ENCODE data around the gene CXCL14. TPM values are rescaled to one million over a fixed set of nuclear protein-coding genes. Genes with fewer than 3 reads are reported as not detected.
A peak's percentile ranks its signal among the peaks of the same experiment; 100 is the strongest.

CXCL14 gene
- polyA plus RNA-seq, 2 donors = 88.9 to 199 TPM

- Histone ChIP-seq H3K4me3 (ENCODE audit: low read depth in 1 of 2, low read length in 2 of 2) (no peak overlapping the region), H3K27ac (ENCODE audit: low read depth in 2 of 2, low read length in 1 of 2) (peak overlapping the region in 1 of 2 donors; percentile 29), H3K4me1 (ENCODE audit: control insufficient read depth in 2 of 2, insufficient read depth in 2 of 2, low read length in 1 of 2) (peaks cover 5 to 17% of the 10 kb centered on the region in 2 donors), H3K27me3 (ENCODE audit: control insufficient read depth in 1 of 2, insufficient read depth in 2 of 2, low read length in 2 of 2) (no peaks in the 10 kb centered on the region), H3K36me3 (ENCODE audit: control insufficient read depth in 2 of 2, insufficient read depth in 2 of 2, low read length in 1 of 2) (no peaks in the 10 kb centered on the region), H3K9me3 (ENCODE audit: control insufficient read depth in 2 of 2, insufficient read depth in 1 of 2, low read depth in 1 of 2, low read length in 1 of 2) (no peaks in the 10 kb centered on the region)
- 66 to 74% methylated on average over 9 of the region's 9 CpGs for WGBS, 2 donors
Observed at GRCh38 chr5:135571902-135572301, 6.9 kb downstream of the CXCL14 start.

DNA sequence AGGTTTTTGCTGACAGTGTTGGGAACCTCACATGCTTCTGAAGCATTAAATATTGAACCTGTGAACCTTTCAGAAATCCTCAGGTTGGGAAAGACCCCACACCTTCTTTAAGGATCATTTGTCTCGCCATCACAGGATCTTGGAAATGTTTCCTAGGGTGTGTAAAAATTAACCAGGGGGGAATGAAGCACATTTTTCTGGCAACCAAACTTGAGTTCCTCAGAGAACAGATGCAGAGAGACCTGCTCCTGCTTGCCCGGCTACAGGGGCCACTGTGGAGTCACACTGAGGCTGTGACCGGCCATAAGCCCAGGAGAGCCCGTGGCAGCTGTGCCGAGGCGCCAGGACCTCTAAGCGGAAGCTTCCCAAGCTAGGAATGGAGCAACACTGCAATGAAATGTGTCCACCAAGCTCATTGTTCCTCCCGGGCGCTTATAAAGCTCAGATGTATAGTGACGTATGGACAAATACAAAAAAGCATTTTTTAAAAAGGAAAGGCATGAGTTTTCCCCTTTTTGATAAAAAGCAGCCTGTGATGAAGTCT, 7.7 kb downstream of the CXCL14 start:
- Histone ChIP-seq H3K36me3 (ENCODE audit: control insufficient read depth in 2 of 2, insufficient read depth in 2 of 2, low read length in 1 of 2) (no peaks in the 10 kb centered on the region), H3K4me1 (ENCODE audit: control insufficient read depth in 2 of 2, insufficient read depth in 2 of 2, low read length in 1 of 2) (peaks cover 8 to 18% of the 10 kb centered on the region in 2 donors), H3K4me3 (ENCODE audit: low read depth in 1 of 2, low read length in 2 of 2) (no peak overlapping the region), H3K27ac (ENCODE audit: low read depth in 2 of 2, low read length in 1 of 2) (no peak overlapping the region), H3K27me3 (ENCODE audit: control insufficient read depth in 1 of 2, insufficient read depth in 2 of 2, low read length in 2 of 2) (no peaks in the 10 kb centered on the region), H3K9me3 (ENCODE audit: control insufficient read depth in 2 of 2, insufficient read depth in 1 of 2, low read depth in 1 of 2, low read length in 1 of 2) (no peaks in the 10 kb centered on the region)
- 51 to 61% methylated on average over 10 of the region's 10 CpGs for WGBS, 2 donors

DNA sequence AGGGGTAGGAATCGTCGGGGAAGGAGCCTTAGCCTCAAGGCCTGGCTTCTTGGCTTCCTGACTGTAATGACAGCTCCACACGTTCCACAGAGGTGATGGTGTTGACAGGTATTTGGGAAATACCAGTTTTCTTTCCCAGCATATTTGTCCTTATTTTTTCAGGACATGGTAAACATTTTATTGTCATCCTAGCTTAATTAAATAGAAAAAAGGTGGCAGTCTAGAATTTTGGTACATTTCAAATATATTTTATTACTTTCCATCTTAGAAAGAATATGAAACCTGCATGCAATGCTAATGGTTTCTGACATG, 8.4 kb downstream of the CXCL14 start:
- H3K9me3 ChIP-seq (ENCODE audit: control insufficient read depth in 2 of 2, insufficient read depth in 1 of 2, low read depth in 1 of 2, low read length in 1 of 2) = no peaks in the 10 kb centered on the region
- no peaks in the 10 kb centered on the region for H3K36me3 ChIP-seq (ENCODE audit: control insufficient read depth in 2 of 2, insufficient read depth in 2 of 2, low read length in 1 of 2)
- no peaks in the 10 kb centered on the region for H3K27me3 ChIP-seq (ENCODE audit: control insufficient read depth in 1 of 2, insufficient read depth in 2 of 2, low read length in 2 of 2)
- WGBS, 2 donors = 22 to 33% methylated on average over 3 of the region's 3 CpGs
- H3K4me1 ChIP-seq (ENCODE audit: control insufficient read depth in 2 of 2, insufficient read depth in 2 of 2, low read length in 1 of 2) = peaks cover 8 to 18% of the 10 kb centered on the region in 2 donors
- H3K4me3 ChIP-seq (ENCODE audit: low read depth in 1 of 2, low read length in 2 of 2) = no peak overlapping the region
- no peak overlapping the region for H3K27ac ChIP-seq (ENCODE audit: low read depth in 2 of 2, low read length in 1 of 2)

DNA sequence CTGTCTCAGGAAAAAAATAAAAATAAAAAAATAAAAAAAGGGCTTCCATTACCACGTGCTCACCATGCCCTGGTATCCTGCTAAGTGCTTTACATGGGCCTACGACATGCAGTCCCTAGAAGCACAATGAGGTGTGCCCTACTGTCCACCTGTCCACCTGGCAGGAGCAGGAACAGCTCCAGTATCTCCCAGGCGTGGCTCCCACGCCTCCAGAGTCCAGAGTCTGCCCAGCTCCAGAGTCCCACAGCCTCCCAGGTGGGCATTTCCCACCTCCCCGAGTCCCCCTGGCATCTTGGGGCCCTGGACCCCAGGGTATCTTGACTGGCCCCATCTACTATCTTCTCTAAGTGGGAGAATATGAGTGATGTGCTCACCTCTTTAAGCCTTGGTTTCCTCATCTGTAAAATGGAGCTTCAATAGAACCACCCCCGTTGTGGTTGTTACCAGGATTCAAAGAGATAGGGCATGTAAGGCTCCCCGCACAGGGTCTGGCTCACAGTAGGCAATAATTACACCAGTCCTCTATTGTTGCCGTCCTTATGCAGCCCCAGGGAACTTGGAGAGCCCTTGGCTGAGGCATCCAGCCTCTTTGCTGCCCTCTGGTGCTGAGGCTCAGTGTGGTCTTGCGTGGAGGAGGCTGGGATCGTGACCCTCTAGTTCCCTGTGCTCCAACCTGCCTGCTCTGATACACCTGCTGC, 8.9 kb downstream of the CXCL14 start:
- peaks cover 8 to 18% of the 10 kb centered on the region in 2 donors for H3K4me1 ChIP-seq (ENCODE audit: control insufficient read depth in 2 of 2, insufficient read depth in 2 of 2, low read length in 1 of 2)

GRCh38 chr5:135568923-135569360, 9.8 kb downstream of the CXCL14 start:
- WGBS, 2 donors = 42 to 63% methylated on average over 5 of the region's 5 CpGs
- H3K27ac ChIP-seq (ENCODE audit: low read depth in 2 of 2, low read length in 1 of 2) = peak overlapping the region; percentile 60 to 89
- H3K9me3 ChIP-seq (ENCODE audit: control insufficient read depth in 2 of 2, insufficient read depth in 1 of 2, low read depth in 1 of 2, low read length in 1 of 2) = no peaks in the 10 kb centered on the region
- peaks cover 8 to 18% of the 10 kb centered on the region in 2 donors for H3K4me1 ChIP-seq (ENCODE audit: control insufficient read depth in 2 of 2, insufficient read depth in 2 of 2, low read length in 1 of 2)
- H3K36me3 ChIP-seq (ENCODE audit: control insufficient read depth in 2 of 2, insufficient read depth in 2 of 2, low read length in 1 of 2) = no peaks in the 10 kb centered on the region
- H3K27me3 ChIP-seq (ENCODE audit: control insufficient read depth in 1 of 2, insufficient read depth in 2 of 2, low read length in 2 of 2) = no peaks in the 10 kb centered on the region
- no peak overlapping the region for H3K4me3 ChIP-seq (ENCODE audit: low read depth in 1 of 2, low read length in 2 of 2)

More for the DNA sequence above, 8.9 kb downstream of the CXCL14 start:
- Histone ChIP-seq H3K27ac (ENCODE audit: low read depth in 2 of 2, low read length in 1 of 2) (peak overlapping the region; percentile 60 to 83), H3K27me3 (ENCODE audit: control insufficient read depth in 1 of 2, insufficient read depth in 2 of 2, low read length in 2 of 2) (no peaks in the 10 kb centered on the region), H3K4me3 (ENCODE audit: low read depth in 1 of 2, low read length in 2 of 2) (no peak overlapping the region), H3K36me3 (ENCODE audit: control insufficient read depth in 2 of 2, insufficient read depth in 2 of 2, low read length in 1 of 2) (no peaks in the 10 kb centered on the region), H3K9me3 (ENCODE audit: control insufficient read depth in 2 of 2, insufficient read depth in 1 of 2, low read depth in 1 of 2, low read length in 1 of 2) (no peaks in the 10 kb centered on the region)
- 38 to 44% methylated on average over 10 of the region's 10 CpGs for WGBS, 2 donors

DNA sequence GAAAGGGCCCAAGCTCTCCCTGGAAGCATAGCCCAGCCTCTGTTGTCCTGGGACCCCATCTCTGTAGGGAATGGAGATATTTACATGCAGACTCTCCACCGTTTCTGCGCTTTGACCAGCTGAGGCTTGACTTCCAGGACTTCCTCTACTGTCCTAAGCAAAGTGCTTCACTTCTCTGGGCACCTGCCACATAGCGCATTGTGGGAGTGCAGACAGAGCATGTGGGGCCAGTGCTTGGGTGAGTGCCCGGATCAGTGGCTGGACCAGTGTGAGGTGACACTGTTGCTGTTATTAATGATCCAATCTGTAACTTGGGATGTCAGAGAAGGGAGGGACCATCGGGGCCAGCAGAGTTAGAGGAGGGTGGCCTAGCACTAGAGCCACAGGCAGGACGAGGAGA, 10.5 kb downstream of the CXCL14 start:
- Histone ChIP-seq H3K27ac (ENCODE audit: low read depth in 2 of 2, low read length in 1 of 2) (peak overlapping the region; percentile 11 to 89), H3K4me1 (ENCODE audit: control insufficient read depth in 2 of 2, insufficient read depth in 2 of 2, low read length in 1 of 2) (peaks cover 8 to 18% of the 10 kb centered on the region in 2 donors), H3K9me3 (ENCODE audit: control insufficient read depth in 2 of 2, insufficient read depth in 1 of 2, low read depth in 1 of 2, low read length in 1 of 2) (no peaks in the 10 kb centered on the region), H3K27me3 (ENCODE audit: control insufficient read depth in 1 of 2, insufficient read depth in 2 of 2, low read length in 2 of 2) (no peaks in the 10 kb centered on the region), H3K4me3 (ENCODE audit: low read depth in 1 of 2, low read length in 2 of 2) (no peak overlapping the region), H3K36me3 (ENCODE audit: control insufficient read depth in 2 of 2, insufficient read depth in 2 of 2, low read length in 1 of 2) (no peaks in the 10 kb centered on the region)
- WGBS, 2 donors = 65 to 67% methylated on average over 6 of the region's 6 CpGs

GRCh38 chr5:135567661-135568060, 11.1 kb downstream of the CXCL14 start:
- Histone ChIP-seq H3K4me3 (ENCODE audit: low read depth in 1 of 2, low read length in 2 of 2) (no peak overlapping the region), H3K27ac (ENCODE audit: low read depth in 2 of 2, low read length in 1 of 2) (peak overlapping the region in 1 of 2 donors; percentile 6), H3K9me3 (ENCODE audit: control insufficient read depth in 2 of 2, insufficient read depth in 1 of 2, low read depth in 1 of 2, low read length in 1 of 2) (no peaks in the 10 kb centered on the region), H3K36me3 (ENCODE audit: control insufficient read depth in 2 of 2, insufficient read depth in 2 of 2, low read length in 1 of 2) (no peaks in the 10 kb centered on the region), H3K27me3 (ENCODE audit: control insufficient read depth in 1 of 2, insufficient read depth in 2 of 2, low read length in 2 of 2) (no peaks in the 10 kb centered on the region), H3K4me1 (ENCODE audit: control insufficient read depth in 2 of 2, insufficient read depth in 2 of 2, low read length in 1 of 2) (peaks cover 8 to 18% of the 10 kb centered on the region in 2 donors)
- 64 to 74% methylated on average over 4 of the region's 4 CpGs for WGBS, 2 donors

DNA sequence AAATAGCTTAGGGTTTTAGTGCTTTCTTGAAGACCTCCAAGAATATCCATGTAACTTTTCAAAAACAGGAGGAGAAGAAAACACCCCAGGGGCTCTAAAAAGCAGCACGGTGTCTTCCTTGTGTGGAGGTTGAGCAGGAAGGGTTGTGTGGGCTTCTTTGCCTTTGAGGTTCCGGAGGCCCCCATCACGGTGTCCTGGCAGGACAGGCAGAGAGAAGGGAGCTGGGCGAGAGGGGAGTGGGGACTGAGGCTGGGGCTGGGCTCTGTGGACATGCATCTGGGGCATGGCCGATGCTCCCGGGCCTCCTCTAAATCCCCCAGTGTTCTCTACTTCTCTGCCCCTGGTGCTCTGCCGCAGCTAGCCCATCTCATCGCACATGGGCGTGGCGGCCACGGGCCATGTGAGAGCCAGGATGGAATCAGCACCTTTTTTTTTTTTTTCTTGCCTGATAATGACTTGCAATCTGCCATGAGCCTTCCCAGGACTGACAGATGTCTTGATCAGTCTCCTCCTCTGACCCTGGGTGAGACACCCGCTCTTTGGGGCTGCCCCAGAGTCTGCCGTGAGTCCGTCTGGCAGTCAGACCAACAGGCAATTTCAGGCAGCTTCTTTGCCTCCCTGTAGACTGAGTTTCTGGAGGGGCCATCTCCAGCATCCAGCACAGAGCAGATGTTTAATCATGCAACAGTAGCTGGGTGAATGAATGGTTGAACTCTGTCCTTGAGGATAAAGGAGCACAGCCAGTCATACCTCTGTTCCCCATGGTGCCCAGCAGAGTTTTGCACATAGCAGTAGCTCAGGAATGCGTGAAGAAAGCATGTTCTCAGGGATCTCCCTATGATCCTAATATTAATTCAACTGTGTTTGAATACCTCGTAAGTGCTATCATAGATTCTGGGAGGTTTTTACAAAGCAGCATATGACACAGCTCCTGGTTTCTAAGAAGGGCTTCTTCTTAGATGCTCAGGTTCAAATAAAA, 12.1 kb downstream of the CXCL14 start:
- Histone ChIP-seq H3K27me3 (ENCODE audit: control insufficient read depth in 1 of 2, insufficient read depth in 2 of 2, low read length in 2 of 2) (no peaks in the 10 kb centered on the region), H3K4me1 (ENCODE audit: control insufficient read depth in 2 of 2, insufficient read depth in 2 of 2, low read length in 1 of 2) (peaks cover 8 to 18% of the 10 kb centered on the region in 2 donors), H3K4me3 (ENCODE audit: low read depth in 1 of 2, low read length in 2 of 2) (no peak overlapping the region), H3K27ac (ENCODE audit: low read depth in 2 of 2, low read length in 1 of 2) (no peak overlapping the region), H3K9me3 (ENCODE audit: control insufficient read depth in 2 of 2, insufficient read depth in 1 of 2, low read depth in 1 of 2, low read length in 1 of 2) (no peaks in the 10 kb centered on the region), H3K36me3 (ENCODE audit: control insufficient read depth in 2 of 2, insufficient read depth in 2 of 2, low read length in 1 of 2) (no peaks in the 10 kb centered on the region)
- 68 to 70% methylated on average over 16 of the region's 16 CpGs for whole genome bisulfite sequencing, 2 donors

- Histone ChIP-seq H3K27ac (ENCODE audit: low read depth in 2 of 2, low read length in 1 of 2) (no peak overlapping the region), H3K9me3 (ENCODE audit: control insufficient read depth in 2 of 2, insufficient read depth in 1 of 2, low read depth in 1 of 2, low read length in 1 of 2) (no peaks in the 10 kb centered on the region), H3K27me3 (ENCODE audit: control insufficient read depth in 1 of 2, insufficient read depth in 2 of 2, low read length in 2 of 2) (no peaks in the 10 kb centered on the region), H3K4me3 (ENCODE audit: low read depth in 1 of 2, low read length in 2 of 2) (no peak overlapping the region), H3K4me1 (ENCODE audit: control insufficient read depth in 2 of 2, insufficient read depth in 2 of 2, low read length in 1 of 2) (peaks cover 8 to 18% of the 10 kb centered on the region in 2 donors), H3K36me3 (ENCODE audit: control insufficient read depth in 2 of 2, insufficient read depth in 2 of 2, low read length in 1 of 2) (no peaks in the 10 kb centered on the region)
- WGBS, 2 donors = 33 to 35% methylated on average over 16 of the region's 16 CpGs
Observed at GRCh38 chr5:135565725-135566421, 12.9 kb downstream of the CXCL14 start.

All from esophagus (tissue), 2 donors.